ENCODE results near the gene KRTAP4-2.

- TF ChIP-seq CTCF (IDR thresholded peaks at IDR 0.05; ENCODE audit: insufficient read depth, low read length, poor library complexity, severe bottlenecking): no peak
- no peak for TF ChIP-seq EZH2phosphoT487 (conservative IDR thresholded peaks at IDR 0.05; ENCODE audit: low read length)
Observed at GRCh38 chr17:41177727-41178271, at the start of gene KRTAP4-2.
